Adrenal gland (tissue), 5 donors: ENCODE results near the gene RBP2.

Source experiments
- POLR2A ChIP-seq, 2 donors: fragments of 450-650 bp; IDR thresholded peaks; one replicate each; pipeline ENCODE4 v1.6.1; 2017; ENCODE audit warnings: antibody characterized with exemption in 2 of 2, mild to moderate bottlenecking in 2 of 2, moderate library complexity in 1 of 2
- TF ChIP-seq, protein P1 (sequence below), 6 experiments: fragments of 450-650 bp in 4 of 6; fragments of 200-600 bp in 2 of 6; sonication (generic) in 1 of 6; IDR thresholded peaks; 1 replicate in 5 of 6; 2 replicates in 1 of 6; pipeline versions ENCODE4 v1.5.1 to v1.8.0; 2016 to 2021; ENCODE audit warnings: antibody characterized with exemption in 6 of 6, mild to moderate bottlenecking in 2 of 6, moderate library complexity in 1 of 6
- donor health status: DM: no; HTN: no; CAD: no.

- TF ChIP-seq, protein P1, sequence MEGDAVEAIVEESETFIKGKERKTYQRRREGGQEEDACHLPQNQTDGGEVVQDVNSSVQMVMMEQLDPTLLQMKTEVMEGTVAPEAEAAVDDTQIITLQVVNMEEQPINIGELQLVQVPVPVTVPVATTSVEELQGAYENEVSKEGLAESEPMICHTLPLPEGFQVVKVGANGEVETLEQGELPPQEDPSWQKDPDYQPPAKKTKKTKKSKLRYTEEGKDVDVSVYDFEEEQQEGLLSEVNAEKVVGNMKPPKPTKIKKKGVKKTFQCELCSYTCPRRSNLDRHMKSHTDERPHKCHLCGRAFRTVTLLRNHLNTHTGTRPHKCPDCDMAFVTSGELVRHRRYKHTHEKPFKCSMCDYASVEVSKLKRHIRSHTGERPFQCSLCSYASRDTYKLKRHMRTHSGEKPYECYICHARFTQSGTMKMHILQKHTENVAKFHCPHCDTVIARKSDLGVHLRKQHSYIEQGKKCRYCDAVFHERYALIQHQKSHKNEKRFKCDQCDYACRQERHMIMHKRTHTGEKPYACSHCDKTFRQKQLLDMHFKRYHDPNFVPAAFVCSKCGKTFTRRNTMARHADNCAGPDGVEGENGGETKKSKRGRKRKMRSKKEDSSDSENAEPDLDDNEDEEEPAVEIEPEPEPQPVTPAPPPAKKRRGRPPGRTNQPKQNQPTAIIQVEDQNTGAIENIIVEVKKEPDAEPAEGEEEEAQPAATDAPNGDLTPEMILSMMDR (IDR thresholded peaks at IDR 0.05): no peak
- TF ChIP-seq POLR2A (IDR thresholded peaks at IDR 0.05): no peak
Observed at GRCh38 chr3:139518306-139518705, 42.0 kb upstream of the RBP2 start.
